OCI-LY3 (cell line): ENCODE measurements around the gene GOLT1A.

Experiments used
- EZH2phosphoT487 ChIP-seq: fragments of 200-600 bp; shearing (Covaris generic); IDR thresholded peaks from 2 replicates; pipeline ENCODE4 v1.6.1; 2018; ENCODE audit warnings: antibody characterized with exemption, mixed run types, low read depth
- TF ChIP-seq, protein P1 (sequence below): fragments of 200-600, 300-600 bp; sonication (generic); IDR thresholded peaks from 2 replicates; pipeline ENCODE4 v1.5.1; 2014; ENCODE audit warnings: antibody characterized with exemption, low read length, low read depth

DNA sequence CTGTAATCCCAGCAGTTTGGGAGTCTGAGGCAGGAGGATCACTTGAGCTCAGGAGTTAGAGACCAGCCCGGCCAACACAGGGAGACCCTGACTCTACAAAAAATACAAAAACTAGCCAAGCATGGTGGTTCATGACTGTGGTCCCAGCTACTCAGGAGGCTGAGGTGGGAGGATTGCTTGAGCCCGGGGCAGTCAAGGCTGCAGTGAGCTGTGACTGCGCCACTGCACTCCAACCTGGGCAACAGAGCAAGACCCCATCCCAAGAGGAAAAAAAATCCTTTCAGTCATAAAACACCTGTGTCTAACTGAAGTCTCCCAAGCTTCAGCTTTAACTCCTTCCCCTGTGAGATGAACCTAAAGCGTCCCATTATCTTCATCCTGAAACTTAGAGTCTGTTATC is 33.1 kb upstream of the GOLT1A start:
- TF ChIP-seq, protein P1, sequence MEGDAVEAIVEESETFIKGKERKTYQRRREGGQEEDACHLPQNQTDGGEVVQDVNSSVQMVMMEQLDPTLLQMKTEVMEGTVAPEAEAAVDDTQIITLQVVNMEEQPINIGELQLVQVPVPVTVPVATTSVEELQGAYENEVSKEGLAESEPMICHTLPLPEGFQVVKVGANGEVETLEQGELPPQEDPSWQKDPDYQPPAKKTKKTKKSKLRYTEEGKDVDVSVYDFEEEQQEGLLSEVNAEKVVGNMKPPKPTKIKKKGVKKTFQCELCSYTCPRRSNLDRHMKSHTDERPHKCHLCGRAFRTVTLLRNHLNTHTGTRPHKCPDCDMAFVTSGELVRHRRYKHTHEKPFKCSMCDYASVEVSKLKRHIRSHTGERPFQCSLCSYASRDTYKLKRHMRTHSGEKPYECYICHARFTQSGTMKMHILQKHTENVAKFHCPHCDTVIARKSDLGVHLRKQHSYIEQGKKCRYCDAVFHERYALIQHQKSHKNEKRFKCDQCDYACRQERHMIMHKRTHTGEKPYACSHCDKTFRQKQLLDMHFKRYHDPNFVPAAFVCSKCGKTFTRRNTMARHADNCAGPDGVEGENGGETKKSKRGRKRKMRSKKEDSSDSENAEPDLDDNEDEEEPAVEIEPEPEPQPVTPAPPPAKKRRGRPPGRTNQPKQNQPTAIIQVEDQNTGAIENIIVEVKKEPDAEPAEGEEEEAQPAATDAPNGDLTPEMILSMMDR = no peak
- TF ChIP-seq EZH2phosphoT487 = no peak
